Activated T-helper 1 cell treated with anti-CD3 and anti-CD28 coated beads, Interleukin-12 subunit alpha, Interleukin-12 subunit beta, Interleukin-2, Interleukin-4 antibody, amounts not matched to agents 30 ng/mL and 10 ng/mL and 1 ng/mL, durations not matched to agents 14 hours and 24 hours and 36 hours (primary cell): ENCODE data around the gene RECQL. TPM values are rescaled to one million over a fixed set of nuclear protein-coding genes. Genes with fewer than 3 reads are reported as not detected.
A peak's percentile ranks its signal among the peaks of the same experiment; 100 is the strongest.

Experiments used
- DNase-seq: peaks from one replicate; pipeline ENCODE4 v3.0.0; 2021; ENCODE audit warnings: low spot score
- H3K27ac Mint-ChIP-seq: one replicate; pipeline ENCODE4 v1.8.0; 2021; ENCODE audit warnings: mild to moderate bottlenecking, mixed read lengths
- H3K27me3 Mint-ChIP-seq: one replicate; pipeline ENCODE4 v1.8.0; 2022; ENCODE audit warnings: mild to moderate bottlenecking, moderate library complexity, mixed read lengths; ENCODE audit not compliant: insufficient read depth
- H3K36me3 Mint-ChIP-seq: one replicate; pipeline ENCODE4 v1.8.0; 2021; ENCODE audit warnings: low read depth, mixed read lengths
- H3K4me1 Mint-ChIP-seq: one replicate; pipeline ENCODE4 v1.8.0; 2021; ENCODE audit warnings: low read depth, mixed read lengths
- H3K4me3 Mint-ChIP-seq: one replicate; pipeline ENCODE4 v1.8.0; 2021; ENCODE audit warnings: mild to moderate bottlenecking, moderate library complexity, mixed read lengths
- H3K9me3 Mint-ChIP-seq: one replicate; pipeline ENCODE4 v1.8.0; 2021; ENCODE audit warnings: mixed read lengths
- intact Hi-C: fragments of 100-400 bp; cut with micrococcal nuclease; formaldehyde crosslinking; loops from one replicate; pipeline ENCODE4 v1.15.1; 2024
- total RNA-seq: library from RNA; stranded (reverse); gene quantifications from 2 replicates; pipeline ENCODE4 v1.2.3, GENCODE V29; 2022

RECQL gene
- total RNA-seq, 1 donor from 2014 or later = 56.4 TPM

DNA sequence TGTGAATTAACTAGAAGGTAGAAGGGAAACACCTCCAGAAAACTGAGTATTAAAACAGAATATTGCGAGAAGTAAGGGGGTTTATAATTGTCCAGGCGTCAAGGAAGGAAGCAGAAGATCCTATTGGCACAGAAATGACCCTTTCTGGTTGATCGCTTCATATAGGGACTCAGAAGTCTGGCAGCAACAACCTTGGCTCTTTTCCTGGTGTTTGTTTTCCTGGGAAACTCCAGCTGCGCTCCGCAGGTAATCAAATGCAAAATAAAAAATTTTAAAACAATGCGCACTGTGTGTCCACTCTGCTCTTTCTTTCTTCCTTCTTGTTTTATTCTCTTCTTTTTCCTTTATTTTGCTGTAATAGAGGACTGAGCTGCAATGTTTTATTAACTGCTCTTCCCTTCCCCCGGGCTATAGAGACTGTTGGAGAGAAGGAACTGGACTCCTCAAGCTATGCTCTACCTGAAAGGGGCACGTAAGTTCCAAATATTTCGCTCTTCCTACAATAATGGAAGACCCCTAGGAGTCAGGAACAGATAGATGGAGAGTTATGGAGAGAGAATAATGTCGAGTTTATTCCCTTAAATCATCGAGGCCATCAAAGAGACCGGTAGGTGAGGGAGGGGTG, 25.4 kb upstream of the RECQL start:
- Mint-ChIP-seq H3K4me3 (peak overlapping the region; percentile 86), H3K9me3 (peaks cover 9% of the 10 kb centered on the region), H3K27me3 (peaks cover 30% of the 10 kb centered on the region), H3K4me1 (peaks cover 5% of the 10 kb centered on the region), H3K27ac (peak overlapping the region; percentile 46), H3K36me3 (peaks cover 2% of the 10 kb centered on the region)
- intact Hi-C loops = loop anchor here (1.0 to 5.0 kb wide), 3 partner anchors 17 to 153 kb away; no protein-coding TSS in a partner anchor
- no peak for DNase-seq

DNA sequence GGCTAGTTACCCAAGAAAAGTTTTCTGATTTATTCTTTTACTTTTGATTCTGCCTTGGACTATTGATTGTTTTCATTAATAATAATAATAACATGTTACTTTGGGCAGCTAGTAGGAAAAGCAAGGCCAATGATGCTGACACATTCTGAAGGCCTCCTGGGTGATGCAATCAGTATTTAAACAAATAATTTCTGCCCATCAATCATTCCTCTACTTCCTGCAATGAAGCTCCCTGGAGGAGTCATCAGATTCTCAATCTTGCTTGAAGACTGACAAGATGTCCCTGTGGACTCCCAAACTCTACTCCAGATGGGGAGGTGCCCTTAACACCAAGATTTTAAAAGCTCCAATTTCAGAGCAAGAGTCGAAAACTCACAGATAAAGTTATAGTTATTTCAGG, 24.6 kb upstream of the RECQL start, which contains the start of gene SPX:
TSS of gene SPX (plus strand) at position 244 of the 400 bp plus-strand sequence. CDS start 177 bp downstream, outside the sequence.
- H3K4me1 Mint-ChIP-seq = peaks cover 5% of the 10 kb centered on the region
- H3K4me3 Mint-ChIP-seq = peak within 1 kb of the TSS; percentile 86
- peak within 1 kb of the TSS; percentile 46 for H3K27ac Mint-ChIP-seq
- peaks cover 9% of the 10 kb centered on the region for H3K9me3 Mint-ChIP-seq
- intact Hi-C loops = loop anchor here (5.0 kb wide), 1 partner anchor 116 kb away; no protein-coding TSS in a partner anchor
- H3K27me3 Mint-ChIP-seq = peaks cover 27% of the 10 kb centered on the region
- peaks cover 2% of the 10 kb centered on the region for H3K36me3 Mint-ChIP-seq
- no peak for DNase-seq

DNA sequence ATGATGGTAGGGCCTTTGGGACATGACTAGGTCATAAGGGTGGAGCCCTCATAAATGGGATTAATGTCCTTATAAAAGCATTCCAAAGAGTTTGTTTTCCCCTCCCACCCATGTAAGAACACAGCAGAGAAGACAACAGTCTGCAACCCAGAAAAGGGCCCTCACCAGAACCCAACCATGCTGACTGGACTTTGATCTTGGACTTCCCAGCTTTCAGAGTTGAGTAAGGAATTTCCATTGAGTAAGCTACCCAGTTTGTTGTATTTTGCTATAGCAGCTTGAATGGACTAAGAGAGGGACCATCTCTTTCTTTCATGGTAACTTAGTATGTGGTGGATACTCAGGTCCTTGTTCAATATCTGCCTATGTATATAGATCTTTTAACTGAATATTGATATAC, 21.7 kb upstream of the RECQL start:
- H3K9me3 Mint-ChIP-seq = peaks cover 9% of the 10 kb centered on the region
- no peak overlapping the region for H3K27ac Mint-ChIP-seq
- no peak overlapping the region for H3K4me3 Mint-ChIP-seq
- intact Hi-C loops = no loop called here
- peaks cover 2% of the 10 kb centered on the region for H3K36me3 Mint-ChIP-seq
- DNase-seq = no peak
- peaks cover 5% of the 10 kb centered on the region for H3K4me1 Mint-ChIP-seq
- H3K27me3 Mint-ChIP-seq = peaks cover 16% of the 10 kb centered on the region

DNA sequence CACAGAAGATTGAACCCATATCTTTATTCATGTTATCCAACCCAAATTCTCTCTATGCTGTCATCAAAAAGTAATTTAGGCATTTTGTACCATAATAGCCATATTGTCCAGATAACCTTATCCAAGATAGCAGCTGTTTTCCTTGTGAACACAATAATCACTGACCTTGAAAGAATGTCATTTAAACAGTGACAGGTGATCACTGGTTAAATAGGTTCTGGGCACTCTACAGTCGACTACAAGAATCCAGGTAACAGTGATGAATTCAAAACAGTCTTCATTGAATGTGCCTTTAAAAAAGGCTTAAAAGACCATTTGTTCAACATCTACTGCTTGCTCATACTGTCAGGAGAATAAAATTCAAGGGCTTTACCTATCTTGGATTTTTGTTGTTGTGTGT, 20.1 kb upstream of the RECQL start:
- intact Hi-C loops = no loop called here
- Mint-ChIP-seq H3K36me3 (peaks cover 5% of the 10 kb centered on the region), H3K27me3 (peaks cover 13% of the 10 kb centered on the region), H3K27ac (no peak overlapping the region), H3K4me3 (no peak overlapping the region), H3K9me3 (peaks cover 9% of the 10 kb centered on the region), H3K4me1 (no peaks in the 10 kb centered on the region)
- DNase-seq = no peak

DNA sequence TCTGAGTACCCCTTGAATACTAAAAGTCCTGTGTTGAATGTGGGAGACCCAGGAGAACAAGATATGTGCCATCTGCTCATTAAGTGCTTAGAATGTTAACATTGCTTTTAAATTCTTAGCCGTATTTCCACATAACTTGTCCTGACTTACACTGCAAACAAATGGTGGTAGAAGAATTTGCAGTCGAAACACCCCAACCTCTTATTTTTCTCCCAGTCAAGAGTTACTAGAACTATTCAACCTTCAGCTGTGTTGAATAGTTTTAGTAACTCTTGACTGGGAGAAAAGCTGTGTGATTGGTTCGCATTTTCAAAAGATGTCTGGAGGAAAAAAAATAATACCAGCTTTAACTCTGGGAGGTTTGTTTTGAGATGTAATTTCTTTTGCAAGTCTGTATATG, 17.0 kb upstream of the RECQL start:
- Mint-ChIP-seq H3K9me3 (no peaks in the 10 kb centered on the region), H3K4me1 (no peaks in the 10 kb centered on the region), H3K4me3 (no peak overlapping the region), H3K27me3 (peaks cover 2% of the 10 kb centered on the region), H3K27ac (no peak overlapping the region), H3K36me3 (peaks cover 19% of the 10 kb centered on the region)
- DNase-seq = no peak
- intact Hi-C loops = no loop called here

DNA sequence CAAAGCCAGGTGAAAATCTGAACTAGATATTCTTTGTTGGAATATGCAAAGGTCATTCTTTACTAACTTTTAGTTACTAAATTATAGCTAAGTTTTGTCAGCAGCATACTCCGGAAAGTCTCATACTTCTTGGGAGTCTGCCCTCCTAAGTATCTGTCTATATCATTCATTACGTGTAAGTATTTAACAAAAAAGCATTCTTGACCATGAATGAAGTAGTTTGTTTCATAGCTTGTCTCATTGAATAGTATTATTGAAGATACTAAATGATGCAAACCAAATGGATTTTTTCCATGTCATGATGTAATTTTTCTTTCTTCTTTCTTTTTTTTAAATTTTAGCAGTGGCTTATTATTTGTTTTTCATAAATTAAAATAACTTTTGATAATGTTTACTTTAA, 14.8 kb upstream of the RECQL start:
- no peak for DNase-seq
- Mint-ChIP-seq H3K27me3 (no peaks in the 10 kb centered on the region), H3K27ac (no peak overlapping the region), H3K4me1 (peaks cover 3% of the 10 kb centered on the region), H3K9me3 (no peaks in the 10 kb centered on the region), H3K36me3 (peaks cover 26% of the 10 kb centered on the region), H3K4me3 (no peak overlapping the region)
- intact Hi-C loops = no loop called here

DNA sequence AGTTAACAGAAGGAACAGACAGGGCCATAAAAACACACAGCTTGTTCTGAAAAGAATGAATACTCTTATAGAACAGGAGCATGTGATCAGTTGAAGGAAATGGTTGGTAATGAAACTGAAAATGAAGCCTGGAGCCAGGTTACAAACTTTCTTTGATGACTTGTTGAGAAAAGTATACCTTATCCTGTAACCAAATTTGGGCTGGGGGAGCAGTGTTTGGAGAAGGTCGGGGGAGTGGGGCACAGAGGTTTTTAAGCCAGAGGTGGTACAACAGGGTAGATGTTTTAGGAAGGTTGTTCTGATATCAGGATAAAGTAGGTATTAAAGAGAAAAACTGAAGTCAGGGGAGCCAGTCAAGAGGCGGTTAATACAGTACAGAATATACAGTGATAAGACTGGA, 8.3 kb upstream of the RECQL start:
- peaks cover 46% of the 10 kb centered on the region for H3K36me3 Mint-ChIP-seq

DNA sequence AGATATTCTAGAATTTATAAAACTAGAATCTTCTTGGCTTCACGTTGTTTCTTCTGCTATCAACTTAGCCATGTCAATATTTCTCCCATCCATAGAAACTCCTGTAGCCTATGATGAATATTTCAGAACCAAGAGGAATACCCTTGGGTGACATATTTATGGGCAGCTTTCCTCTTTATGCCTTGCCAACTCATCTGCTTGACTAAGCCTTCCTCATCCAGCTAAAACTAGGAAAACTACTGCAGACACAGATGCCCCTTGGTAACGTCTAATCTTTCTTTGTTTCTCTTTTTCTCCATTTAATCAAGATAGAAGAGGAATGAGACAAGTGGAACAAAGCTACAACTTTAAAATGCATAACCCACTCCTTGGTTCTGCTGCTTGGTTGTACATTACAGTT, 6.4 kb upstream of the RECQL start:
- H3K9me3 Mint-ChIP-seq = no peaks in the 10 kb centered on the region
- intact Hi-C loops = loop anchor here (10.0 kb wide), 1 partner anchor 193 kb away; no protein-coding TSS in a partner anchor
- H3K4me1 Mint-ChIP-seq = peaks cover 61% of the 10 kb centered on the region
- H3K4me3 Mint-ChIP-seq = no peak overlapping the region
- no peaks in the 10 kb centered on the region for H3K27me3 Mint-ChIP-seq
- no peak overlapping the region for H3K27ac Mint-ChIP-seq
- no peak for DNase-seq
- H3K36me3 Mint-ChIP-seq = peaks cover 34% of the 10 kb centered on the region

More for the DNA sequence above, 8.3 kb upstream of the RECQL start:
- H3K4me1 Mint-ChIP-seq = peaks cover 42% of the 10 kb centered on the region
- peak overlapping the region; percentile 76 for H3K4me3 Mint-ChIP-seq
- no peaks in the 10 kb centered on the region for H3K27me3 Mint-ChIP-seq
- intact Hi-C loops = loop anchor here (1.0 to 10.0 kb wide), 4 partner anchors 8 to 195 kb away; partner anchors contain the start of genes GOLT1B, LDHB and RECQL
- peak overlapping the region; percentile 89 for H3K27ac Mint-ChIP-seq
- H3K9me3 Mint-ChIP-seq = no peaks in the 10 kb centered on the region
- DNase-seq = peak; percentile 33

DNA sequence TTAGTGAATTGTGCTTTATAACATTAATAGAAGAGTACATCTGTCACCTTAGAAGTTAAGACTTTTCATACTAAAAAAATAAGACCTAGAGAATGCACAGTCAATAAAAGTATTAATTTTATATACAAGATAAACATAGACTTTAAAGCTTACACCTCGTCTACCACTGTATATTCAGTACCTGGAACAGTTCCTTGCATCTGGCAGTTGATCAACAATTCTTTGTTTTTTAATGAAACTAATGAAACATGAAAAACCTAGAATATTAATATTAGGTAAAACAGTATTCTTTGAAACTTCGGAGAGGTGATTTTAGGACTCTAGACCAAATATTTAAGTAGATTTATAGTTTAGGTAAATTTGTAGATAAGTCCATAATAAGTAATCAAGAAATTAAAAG, 4.5 kb upstream of the RECQL start:
- H3K4me1 Mint-ChIP-seq = peaks cover 60% of the 10 kb centered on the region
- no peaks in the 10 kb centered on the region for H3K9me3 Mint-ChIP-seq
- no peak for DNase-seq
- H3K4me3 Mint-ChIP-seq = no peak overlapping the region
- peaks cover 27% of the 10 kb centered on the region for H3K36me3 Mint-ChIP-seq
- no peak overlapping the region for H3K27ac Mint-ChIP-seq
- H3K27me3 Mint-ChIP-seq = no peaks in the 10 kb centered on the region
- intact Hi-C loops = loop anchor here (10.0 kb wide), 1 partner anchor 191 kb away; no protein-coding TSS in a partner anchor

DNA sequence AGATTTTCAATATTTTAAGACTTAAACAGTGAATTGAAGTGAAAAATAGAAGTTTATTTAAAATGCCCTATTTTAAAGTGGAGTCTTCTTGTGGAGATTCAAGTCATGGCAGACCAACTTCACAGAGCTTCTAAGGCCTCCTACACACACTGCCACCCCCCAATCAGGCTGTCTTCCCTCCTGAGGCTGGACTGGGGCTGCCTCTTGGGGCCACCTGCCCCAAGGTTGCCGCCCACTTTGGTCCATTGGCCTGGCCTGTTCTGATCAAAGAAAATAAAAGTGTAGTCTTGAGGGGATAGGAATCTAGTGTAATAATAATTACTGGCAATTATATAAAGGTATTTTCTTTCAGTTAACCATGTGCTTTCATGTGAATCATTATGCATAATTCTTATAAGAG, 1.4 kb upstream of the RECQL start:
- no peaks in the 10 kb centered on the region for H3K9me3 Mint-ChIP-seq
- no peak for DNase-seq
- H3K36me3 Mint-ChIP-seq = peaks cover 12% of the 10 kb centered on the region
- no peaks in the 10 kb centered on the region for H3K27me3 Mint-ChIP-seq
- H3K4me1 Mint-ChIP-seq = peaks cover 49% of the 10 kb centered on the region
- peak overlapping the region; percentile 8 for H3K27ac Mint-ChIP-seq
- intact Hi-C loops = loop anchor here (5.0 to 10.0 kb wide), 2 partner anchors 188 to 544 kb away; partner anchors contain the start of gene CMAS
- H3K4me3 Mint-ChIP-seq = no peak overlapping the region

DNA sequence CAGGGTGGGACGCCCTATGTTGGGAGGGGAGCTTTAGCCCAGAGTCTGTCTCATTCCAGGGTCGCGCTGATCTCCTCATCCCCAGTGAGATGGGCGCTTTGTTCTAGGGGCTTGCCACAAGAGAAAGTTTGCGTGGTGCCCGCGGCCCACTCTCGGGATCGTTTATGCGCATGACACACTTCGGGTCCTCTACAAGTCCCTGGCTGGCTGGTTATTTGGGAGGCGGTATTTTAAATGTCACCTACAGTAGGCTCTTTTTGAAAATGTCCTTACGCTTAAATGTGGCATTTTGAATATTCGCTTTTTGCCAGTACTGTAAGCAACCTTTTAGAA, 695 bp upstream of the RECQL start:
- H3K9me3 Mint-ChIP-seq = no peaks in the 10 kb centered on the region

DNA sequence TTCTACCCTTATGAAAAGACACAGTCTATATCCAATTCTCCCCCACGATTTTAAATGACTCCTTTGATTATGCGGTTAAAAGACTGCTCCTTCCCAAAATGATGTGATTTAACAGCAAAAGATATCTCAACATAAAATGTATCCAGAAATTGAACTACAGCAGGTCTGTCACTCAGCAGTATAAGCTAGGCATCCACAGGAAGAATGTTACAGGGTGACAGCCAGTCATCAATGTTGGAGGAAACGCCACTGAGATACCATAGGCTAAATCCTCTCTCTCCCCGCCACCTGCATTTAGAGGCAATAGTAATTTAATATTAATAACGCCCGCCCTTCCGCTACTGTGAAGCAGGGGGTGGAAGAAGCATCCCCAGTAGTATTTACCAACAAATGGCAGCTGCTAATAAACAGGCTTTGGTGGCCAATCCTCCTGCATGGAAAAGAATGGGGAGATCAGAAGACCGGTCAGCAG, 613 bp downstream of the RECQL start:
- intact Hi-C loops = loop anchor here (1.0 to 10.0 kb wide), 10 partner anchors 8 to 546 kb away; partner anchors contain the start of genes CMAS, LDHB and PYROXD1
- no peaks in the 10 kb centered on the region for H3K27me3 Mint-ChIP-seq
- DNase-seq = no peak
- peaks cover 49% of the 10 kb centered on the region for H3K4me1 Mint-ChIP-seq
- H3K4me3 Mint-ChIP-seq = no peak overlapping the region
- H3K9me3 Mint-ChIP-seq = no peaks in the 10 kb centered on the region
- H3K27ac Mint-ChIP-seq = no peak overlapping the region
- H3K36me3 Mint-ChIP-seq = peaks cover 22% of the 10 kb centered on the region

More for the DNA sequence above, 695 bp upstream of the RECQL start:
- Mint-ChIP-seq H3K27ac (no peak overlapping the region), H3K27me3 (no peaks in the 10 kb centered on the region), H3K36me3 (peaks cover 14% of the 10 kb centered on the region), H3K4me1 (peaks cover 49% of the 10 kb centered on the region), H3K4me3 (no peak overlapping the region)
- DNase-seq = peak; percentile 25
- intact Hi-C loops = loop anchor here (5.0 to 10.0 kb wide), 2 partner anchors 187 to 545 kb away; partner anchors contain the start of gene CMAS

DNA sequence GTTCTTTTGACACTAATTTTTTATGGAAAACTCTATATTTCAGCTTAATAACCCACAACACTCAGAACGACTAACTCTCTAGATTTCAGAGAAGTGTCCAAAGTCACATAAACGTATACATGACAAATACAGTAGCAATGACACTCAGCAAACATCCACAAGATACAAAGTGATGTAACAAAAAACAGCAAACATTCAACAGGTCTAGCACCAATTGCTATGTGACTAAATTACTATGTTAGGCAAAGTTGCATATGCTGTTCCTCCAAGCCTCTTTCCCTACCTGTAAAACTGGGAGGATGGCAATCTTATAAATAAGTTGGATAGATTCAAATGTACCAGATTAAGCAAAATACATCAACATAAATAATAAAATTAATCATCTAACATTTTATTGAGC, 1.7 kb downstream of the RECQL start:
- peaks cover 42% of the 10 kb centered on the region for H3K4me1 Mint-ChIP-seq
- intact Hi-C loops = loop anchor here (5.0 to 10.0 kb wide), 2 partner anchors 185 to 548 kb away; partner anchors contain the start of gene CMAS
- H3K27ac Mint-ChIP-seq = no peak overlapping the region
- DNase-seq = no peak
- H3K4me3 Mint-ChIP-seq = peak overlapping the region; percentile 13
- no peaks in the 10 kb centered on the region for H3K27me3 Mint-ChIP-seq
- H3K9me3 Mint-ChIP-seq = no peaks in the 10 kb centered on the region
- H3K36me3 Mint-ChIP-seq = peaks cover 27% of the 10 kb centered on the region
